Measurements from ENCODE around the gene KIT. TPM values are rescaled to one million over a fixed set of nuclear protein-coding genes. Genes with fewer than 3 reads are reported as not detected.

The KIT gene
- total RNA-seq, 2 donors from 2014 or later: 0.08 to 0.73 TPM

DNA sequence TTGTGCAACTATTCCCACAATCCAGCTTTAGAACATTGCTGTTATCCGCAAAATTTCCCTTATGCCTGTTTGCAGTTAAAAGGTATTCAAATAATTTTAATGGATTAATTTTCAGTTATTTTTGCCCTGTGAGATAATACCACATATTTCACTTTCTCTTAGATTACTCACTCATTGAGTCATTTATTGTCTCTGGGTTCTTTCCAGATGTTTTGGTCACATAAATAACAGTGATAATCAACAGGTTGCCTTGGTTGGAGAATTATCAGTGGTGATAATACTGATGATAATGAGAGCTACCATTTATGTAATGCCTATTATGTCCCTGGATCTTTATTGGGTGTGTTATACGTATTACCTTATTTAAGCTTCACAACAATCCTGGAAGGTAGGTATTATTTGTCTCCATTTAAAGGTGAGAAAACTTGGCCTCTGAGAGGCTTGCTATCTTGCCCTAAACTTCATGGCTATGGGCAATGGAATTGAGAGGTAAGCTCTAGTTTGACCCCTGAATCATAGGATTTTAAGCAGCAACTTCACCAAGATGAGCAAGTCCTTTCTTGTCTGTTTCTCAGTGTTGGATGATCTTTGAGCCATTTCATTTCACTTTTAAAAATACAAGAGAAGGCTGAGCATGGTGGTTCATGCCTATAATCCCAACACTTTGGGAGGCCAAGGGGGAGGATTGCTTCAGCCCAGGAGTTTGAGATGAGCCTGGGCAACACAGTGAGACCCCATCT lies 87.4 kb downstream of the KIT start:
- no peak for ATAC-seq
- Mint-ChIP-seq H3K9me3 (peaks cover 4 to 13% of the 10 kb centered on the region in 2 donors), H3K27ac (no peak overlapping the region), H3K36me3 (peaks cover 0 to 4% of the 10 kb centered on the region in 2 donors)
- DNase-seq (ENCODE audit: low spot score in 2 of 2): no peak

DNA sequence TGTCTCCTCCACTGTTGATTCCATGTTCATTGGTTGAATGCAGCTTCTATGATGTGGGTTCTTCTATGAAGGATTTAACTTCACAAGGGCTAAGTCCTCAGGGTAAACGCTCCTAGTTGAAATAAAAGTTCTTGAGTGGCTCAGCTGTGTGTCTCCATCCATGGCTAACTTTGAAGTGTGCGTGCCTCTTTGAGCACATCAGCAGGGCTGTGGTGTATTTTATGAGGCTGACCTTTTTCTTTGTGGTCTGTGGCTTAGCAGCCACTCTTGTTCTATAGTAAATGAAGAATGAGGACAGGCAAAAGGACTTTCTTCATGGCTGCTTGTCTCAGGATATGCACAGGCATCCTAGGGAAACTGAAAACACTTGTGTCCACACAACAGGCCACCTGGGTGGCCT lies 88.5 kb downstream of the KIT start:
- DNase-seq (ENCODE audit: low spot score in 2 of 2) (no peak), ATAC-seq (peak in 1 of 2 donors; percentile 80)
- Mint-ChIP-seq H3K36me3 (peaks cover 0 to 4% of the 10 kb centered on the region in 2 donors), H3K27ac (no peak overlapping the region), H3K9me3 (peaks cover 4 to 13% of the 10 kb centered on the region in 2 donors)

DNA sequence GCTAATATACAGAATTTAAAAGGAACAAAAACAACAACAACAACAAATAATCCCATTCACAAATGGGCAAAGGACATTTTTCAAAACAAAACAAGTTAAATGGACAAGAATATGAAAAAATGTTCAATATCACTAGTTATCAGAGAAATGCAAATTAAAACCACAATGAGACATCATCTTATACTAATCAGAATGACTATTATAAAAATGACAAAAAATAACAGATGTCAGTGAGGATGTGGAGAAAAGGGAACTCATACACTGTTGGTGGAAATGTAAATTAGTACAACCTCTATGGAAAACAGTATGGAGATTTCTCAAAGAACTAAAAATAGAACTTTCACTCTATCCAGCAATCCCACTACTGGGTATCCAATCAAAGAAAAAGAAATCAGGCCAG lies 92.6 kb downstream of the KIT start:
- H3K36me3 Mint-ChIP-seq: no peaks in the 10 kb centered on the region
- H3K27ac Mint-ChIP-seq: no peak overlapping the region
- ATAC-seq (no peak), DNase-seq (ENCODE audit: low spot score in 2 of 2) (no peak)
- peaks cover 0 to 4% of the 10 kb centered on the region in 2 donors for H3K9me3 Mint-ChIP-seq

DNA sequence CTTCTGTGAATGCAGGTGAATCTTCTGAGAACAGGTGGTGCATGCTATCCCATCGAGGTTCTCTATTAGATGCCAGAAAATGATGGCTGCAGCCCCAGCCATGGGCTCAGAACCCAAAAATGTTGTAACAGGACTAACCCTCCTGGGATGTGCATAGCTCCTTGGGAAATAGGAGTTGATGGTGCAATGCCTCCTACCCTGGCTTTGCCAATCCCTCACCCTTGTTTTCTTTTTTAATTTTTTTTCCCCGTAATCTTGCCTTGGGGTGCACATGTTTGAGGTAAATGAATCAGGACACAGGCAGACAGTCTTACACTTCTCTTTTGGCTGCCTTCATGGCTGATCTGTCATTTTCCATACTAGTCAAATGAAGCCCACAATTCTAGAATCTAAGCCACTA lies 96.6 kb downstream of the KIT start:
- ATAC-seq (no peak), DNase-seq (ENCODE audit: low spot score in 2 of 2) (no peak)
- peaks cover 5 to 10% of the 10 kb centered on the region in 2 donors for H3K9me3 Mint-ChIP-seq
- peaks cover 0 to 6% of the 10 kb centered on the region in 2 donors for H3K36me3 Mint-ChIP-seq
- H3K27ac Mint-ChIP-seq: no peak overlapping the region

DNA sequence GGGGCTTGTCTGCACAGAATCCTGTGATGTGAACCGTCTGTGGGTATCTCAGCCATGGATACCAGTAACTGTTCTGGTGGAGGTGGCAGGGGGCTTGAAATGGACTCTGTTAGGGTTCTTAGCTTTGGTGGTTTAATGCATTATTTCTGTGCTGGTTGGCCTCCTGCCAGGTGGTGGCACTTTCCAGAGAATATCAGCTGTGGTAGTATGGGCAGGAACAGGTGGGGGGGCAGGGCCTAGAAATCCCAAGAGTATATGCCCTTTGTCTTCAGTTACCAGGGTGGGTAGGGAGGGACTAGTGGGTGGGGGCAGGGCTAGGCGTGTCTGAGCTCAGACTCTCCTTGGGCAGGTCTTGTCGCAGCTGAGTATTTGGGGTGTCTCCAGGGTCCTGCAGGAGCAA lies 106.7 kb downstream of the KIT start:
- Mint-ChIP-seq H3K36me3 (peaks cover 6 to 7% of the 10 kb centered on the region in 2 donors), H3K9me3 (peaks cover 16 to 18% of the 10 kb centered on the region in 2 donors), H3K27ac (no peak overlapping the region)
- ATAC-seq (no peak), DNase-seq (ENCODE audit: low spot score in 2 of 2) (no peak)

DNA sequence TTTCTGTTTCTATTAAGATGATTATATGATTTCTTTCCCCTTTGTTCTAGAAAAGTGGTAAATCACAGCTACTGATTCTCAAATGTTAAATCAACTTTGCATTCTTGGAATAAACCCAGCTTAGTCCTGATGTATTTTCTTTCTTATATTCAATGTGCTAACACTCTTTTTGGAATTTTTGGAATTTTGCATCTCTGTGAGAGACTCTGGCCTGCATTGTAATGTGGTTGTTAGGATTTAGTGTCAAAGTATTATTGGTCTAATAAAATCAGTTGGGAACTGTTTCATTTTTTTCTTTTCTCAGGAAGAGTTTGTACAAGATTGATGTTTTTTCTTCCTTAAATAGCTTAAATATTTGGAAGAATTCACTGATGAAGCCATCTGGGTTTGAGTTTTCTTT lies 109.6 kb downstream of the KIT start:
- Mint-ChIP-seq H3K27ac (no peak overlapping the region), H3K9me3 (peaks cover 6 to 13% of the 10 kb centered on the region in 2 donors), H3K36me3 (peaks cover 0 to 7% of the 10 kb centered on the region in 2 donors)
- no peak for DNase-seq (ENCODE audit: low spot score in 2 of 2)
- ATAC-seq: no peak

DNA sequence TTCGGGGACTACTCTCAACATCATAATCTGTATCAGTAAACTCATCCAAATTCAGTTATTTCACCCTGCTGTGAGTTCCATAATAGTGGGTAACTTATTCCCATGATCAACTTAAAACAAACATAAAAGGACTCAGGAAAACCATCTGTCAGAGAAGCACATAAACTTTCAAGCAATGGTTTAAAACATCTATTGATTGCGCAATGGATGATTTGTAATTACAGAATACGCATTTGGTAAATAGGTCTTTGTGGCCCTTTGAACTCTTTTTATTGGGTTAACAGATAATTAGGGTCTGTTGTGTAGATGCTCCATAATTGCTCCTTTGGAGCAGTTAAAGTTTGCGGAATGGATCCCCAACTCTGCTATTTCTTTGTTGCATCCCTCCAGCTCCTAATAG lies 115.3 kb downstream of the KIT start:
- H3K9me3 Mint-ChIP-seq: peaks cover 9% of the 10 kb centered on the region in 2 donors
- peaks cover 0 to 11% of the 10 kb centered on the region in 2 donors for H3K36me3 Mint-ChIP-seq
- DNase-seq (ENCODE audit: low spot score in 2 of 2) (no peak), ATAC-seq (no peak)
- H3K27ac Mint-ChIP-seq: no peak overlapping the region

DNA sequence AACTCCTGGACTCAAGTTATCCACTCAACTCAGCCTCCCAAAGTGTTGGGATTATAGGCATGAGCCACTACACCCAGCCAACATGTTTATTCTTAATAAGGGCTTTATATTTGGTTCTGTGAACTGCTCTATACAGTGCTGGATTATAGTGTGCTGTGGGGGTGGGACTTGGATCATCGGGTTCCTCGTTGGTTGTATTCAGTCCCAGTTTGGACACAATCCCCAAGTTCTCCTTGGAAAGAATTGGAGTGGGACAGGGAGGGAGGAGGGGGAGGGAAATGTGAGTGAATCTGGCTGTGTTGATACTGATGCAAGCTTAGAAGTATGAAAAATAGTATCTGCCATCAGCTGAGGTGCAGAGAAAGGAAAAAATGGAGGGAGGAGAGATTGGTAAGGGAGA lies 121.3 kb downstream of the KIT start:
- H3K27ac Mint-ChIP-seq: no peak overlapping the region
- ATAC-seq (no peak), DNase-seq (ENCODE audit: low spot score in 2 of 2) (no peak)
- no peaks in the 10 kb centered on the region for H3K9me3 Mint-ChIP-seq
- H3K36me3 Mint-ChIP-seq: no peaks in the 10 kb centered on the region

DNA sequence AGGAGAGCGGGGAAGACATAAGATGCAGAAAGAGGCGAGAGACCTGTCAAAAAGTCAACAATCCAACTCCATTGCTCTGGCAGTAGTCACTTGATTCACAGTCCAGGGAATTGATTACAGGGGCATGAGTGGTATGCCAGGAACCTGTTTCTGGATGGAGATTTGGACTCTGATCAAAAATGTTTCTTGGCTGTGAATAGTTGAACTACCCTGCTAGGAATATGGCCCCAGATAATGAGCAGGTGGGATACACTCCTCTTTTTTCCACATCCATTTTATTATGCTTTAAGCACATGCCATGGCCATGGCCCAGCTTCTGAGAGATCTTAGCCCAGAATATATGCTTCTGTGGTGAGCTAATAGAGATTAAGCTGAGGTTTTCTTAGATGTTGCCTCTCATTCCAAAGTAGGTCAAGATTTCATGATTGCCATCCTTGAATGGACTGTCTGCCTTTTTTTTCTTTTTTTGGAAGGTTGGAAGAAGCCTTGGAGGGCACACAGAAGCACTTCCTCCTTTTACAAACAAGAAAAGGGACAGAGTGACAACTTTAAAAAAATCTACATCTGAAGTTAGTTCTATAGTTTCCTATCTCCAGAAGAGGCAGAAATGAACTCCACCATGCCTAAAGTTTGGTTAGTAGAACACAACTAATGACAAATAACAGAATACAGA lies 121.9 kb downstream of the KIT start:
- no peak for DNase-seq (ENCODE audit: low spot score in 2 of 2)
- Mint-ChIP-seq H3K27ac (no peak overlapping the region), H3K9me3 (no peaks in the 10 kb centered on the region), H3K36me3 (no peaks in the 10 kb centered on the region)
- ATAC-seq: no peak

DNA sequence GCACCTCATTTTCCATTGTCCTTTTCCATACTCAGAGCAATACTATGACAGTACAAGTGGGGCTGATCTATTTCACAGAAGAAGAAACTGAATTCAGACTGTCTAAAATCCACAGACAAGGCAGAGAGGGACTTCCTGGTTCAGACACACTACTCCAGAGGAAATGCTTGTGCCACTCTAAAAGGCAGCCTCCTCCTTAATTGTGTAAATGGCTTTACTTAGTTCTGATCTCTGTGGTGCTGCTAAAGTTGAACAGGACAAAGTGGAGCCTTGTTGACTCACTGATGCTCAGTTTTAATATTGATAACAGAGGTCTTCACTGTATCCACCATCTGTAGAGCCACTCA lies 122.4 kb downstream of the KIT start:
- Mint-ChIP-seq H3K36me3 (no peaks in the 10 kb centered on the region), H3K9me3 (no peaks in the 10 kb centered on the region), H3K27ac (no peak overlapping the region)
- ATAC-seq (no peak), DNase-seq (ENCODE audit: low spot score in 2 of 2) (no peak)

DNA sequence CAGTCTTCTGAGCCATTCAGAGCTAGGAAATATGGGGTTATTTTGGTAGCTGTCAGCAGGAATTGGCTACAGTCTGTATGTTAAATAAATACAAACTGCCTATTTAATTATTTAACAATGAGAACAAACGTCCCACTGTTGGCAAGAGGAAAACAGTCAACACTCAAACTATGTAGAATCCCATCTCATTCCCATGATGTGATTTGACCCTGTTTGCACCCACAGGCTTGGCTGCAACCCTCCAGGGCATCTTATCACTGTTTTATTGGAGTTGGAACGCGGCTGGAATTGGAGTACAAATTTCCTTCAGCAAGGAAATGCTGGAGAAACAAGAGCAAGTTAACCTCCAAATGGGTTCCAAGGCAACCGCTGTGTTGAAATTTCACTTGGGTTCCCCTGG lies 124.0 kb downstream of the KIT start:
- Mint-ChIP-seq H3K9me3 (no peaks in the 10 kb centered on the region), H3K36me3 (no peaks in the 10 kb centered on the region), H3K27ac (no peak overlapping the region)
- ATAC-seq (no peak), DNase-seq (ENCODE audit: low spot score in 2 of 2) (no peak)

DNA sequence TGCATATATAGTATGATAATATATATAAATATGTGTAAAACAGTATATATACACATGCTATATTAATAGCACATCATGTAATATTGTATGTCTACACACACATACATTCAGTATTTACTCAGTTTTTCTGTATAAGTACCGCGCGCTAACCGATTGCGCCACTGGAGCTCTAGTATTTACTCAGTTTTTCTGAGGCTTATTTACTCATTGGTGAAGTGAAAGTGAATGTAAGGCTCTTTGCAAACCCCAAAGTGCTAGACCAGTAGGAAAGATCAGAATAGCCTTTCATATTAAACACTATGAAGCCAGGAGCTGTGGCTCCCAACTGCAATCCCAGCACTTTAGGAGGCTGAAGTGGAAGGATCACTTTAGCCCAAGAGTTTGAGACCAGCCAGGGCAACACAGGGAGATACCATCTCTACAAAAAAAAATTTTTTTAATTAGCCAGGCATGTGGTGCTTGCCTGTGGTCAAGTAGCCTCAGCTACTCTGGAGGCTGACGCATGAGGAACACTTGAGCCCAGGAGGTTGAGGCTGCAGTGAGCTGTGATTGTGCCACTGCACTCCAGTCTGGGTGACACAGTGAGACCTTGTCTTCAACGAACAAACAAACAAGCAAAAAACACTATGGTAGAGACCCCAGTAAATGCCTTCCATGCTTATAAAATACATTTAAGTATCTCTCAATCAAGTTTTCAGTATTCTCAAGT lies 125.8 kb downstream of the KIT start:
- Mint-ChIP-seq H3K36me3 (no peaks in the 10 kb centered on the region), H3K9me3 (no peaks in the 10 kb centered on the region), H3K27ac (no peak overlapping the region)
- DNase-seq (ENCODE audit: low spot score in 2 of 2) (no peak), ATAC-seq (no peak)

DNA sequence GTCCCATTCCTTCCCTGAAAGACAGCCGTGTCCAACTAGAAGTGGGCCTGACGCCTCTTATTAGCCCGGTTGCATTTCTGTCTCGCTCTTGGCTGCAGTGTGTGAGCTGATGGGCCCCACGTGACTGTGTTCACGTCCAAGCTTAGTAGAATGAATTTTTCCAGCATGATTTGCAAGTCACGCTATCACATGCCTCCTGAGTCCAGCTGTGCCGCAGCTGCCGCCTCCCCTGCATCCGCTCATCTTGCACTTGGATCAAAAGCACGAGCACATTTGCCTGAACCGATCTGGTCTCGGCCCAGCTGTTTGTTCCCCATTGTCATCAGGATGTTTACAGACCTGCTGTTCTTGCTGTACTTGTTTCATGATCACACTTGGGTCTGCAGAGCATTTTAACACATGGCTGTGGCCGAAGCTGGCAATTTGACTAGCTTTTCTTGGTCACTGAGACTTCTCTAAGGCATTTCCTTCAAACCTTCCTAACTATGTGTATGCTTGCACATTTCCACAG lies 126.5 kb downstream of the KIT start:
- Mint-ChIP-seq H3K27ac (no peak overlapping the region), H3K36me3 (no peaks in the 10 kb centered on the region), H3K9me3 (no peaks in the 10 kb centered on the region)
- ATAC-seq (no peak), DNase-seq (ENCODE audit: low spot score in 2 of 2) (no peak)
